Measurements from ENCODE around the gene ZNF521.
"Not testable (repeated sequence)": the region's sequence is repeated elsewhere in the genome, so short reads cannot be mapped to it uniquely, and the experiment has no call there.

Gene ZNF521

GRCh38 chr18:25067275-25068025 is 284.5 kb downstream of the ZNF521 start:
- no peak overlapping the region for H3K4me3 ChIP-seq (ENCODE audit: low read depth, low read length)
- no peak for DNase-seq (ENCODE audit: low read depth)

- no peak for DNase-seq (ENCODE audit: low read depth)
- H3K4me3 ChIP-seq (ENCODE audit: low read depth, low read length): no peak overlapping the region
These were observed 285.4 kb downstream of the ZNF521 start for GRCh38 chr18:25066516-25066915.

GRCh38 chr18:25062720-25063119 is 289.2 kb downstream of the ZNF521 start:
- no peak overlapping the region for H3K4me3 ChIP-seq (ENCODE audit: low read depth, low read length)
- DNase-seq (ENCODE audit: low read depth): no peak

GRCh38 chr18:25061395-25061794 is 290.6 kb downstream of the ZNF521 start:
- H3K4me3 ChIP-seq (ENCODE audit: low read depth, low read length): no peak overlapping the region
- no peak for DNase-seq (ENCODE audit: low read depth)

- no peak for DNase-seq (ENCODE audit: low read depth)
- H3K4me3 ChIP-seq (ENCODE audit: low read depth, low read length): no peak overlapping the region
These were observed 293.4 kb downstream of the ZNF521 start for GRCh38 chr18:25058521-25058920.

GRCh38 chr18:25057491-25058050 is 294.4 kb downstream of the ZNF521 start:
- no peak overlapping the region for H3K4me3 ChIP-seq (ENCODE audit: low read depth, low read length)
- DNase-seq (ENCODE audit: low read depth): no peak

GRCh38 chr18:25056429-25056828 is 295.5 kb downstream of the ZNF521 start:
- DNase-seq (ENCODE audit: low read depth): no peak
- no peak overlapping the region for H3K4me3 ChIP-seq (ENCODE audit: low read depth, low read length)

- H3K4me3 ChIP-seq (ENCODE audit: low read depth, low read length): no peak overlapping the region
- no peak for DNase-seq (ENCODE audit: low read depth)
These were observed 296.9 kb downstream of the ZNF521 start for GRCh38 chr18:25055076-25055475.

- no peak overlapping the region for H3K4me3 ChIP-seq (ENCODE audit: low read depth, low read length)
- DNase-seq (ENCODE audit: low read depth): no peak
These were observed 298.5 kb downstream of the ZNF521 start for GRCh38 chr18:25053466-25053865.

GRCh38 chr18:25052511-25052921 is 299.4 kb downstream of the ZNF521 start:
- no peak for DNase-seq (ENCODE audit: low read depth)
- H3K4me3 ChIP-seq (ENCODE audit: low read depth, low read length): no peak overlapping the region

GRCh38 chr18:25050605-25051004 is 301.4 kb downstream of the ZNF521 start:
- no peak for DNase-seq (ENCODE audit: low read depth)
- no peak overlapping the region for H3K4me3 ChIP-seq (ENCODE audit: low read depth, low read length)

GRCh38 chr18:25047983-25048382 is 304.0 kb downstream of the ZNF521 start:
- DNase-seq (ENCODE audit: low read depth): no peak
- H3K4me3 ChIP-seq (ENCODE audit: low read depth, low read length): no peak overlapping the region

GRCh38 chr18:25047421-25047820 is 304.5 kb downstream of the ZNF521 start:
- H3K4me3 ChIP-seq (ENCODE audit: low read depth, low read length): no peak overlapping the region
- DNase-seq (ENCODE audit: low read depth): no peak

GRCh38 chr18:25044694-25045093 is 307.3 kb downstream of the ZNF521 start:
- H3K4me3 ChIP-seq (ENCODE audit: low read depth, low read length): no peak overlapping the region
- no peak for DNase-seq (ENCODE audit: low read depth)

- no peak overlapping the region for H3K4me3 ChIP-seq (ENCODE audit: low read depth, low read length)
These were observed 308.9 kb downstream of the ZNF521 start for GRCh38 chr18:25043104-25043503.

GRCh38 chr18:25042641-25043051 is 309.3 kb downstream of the ZNF521 start:
- no peak for DNase-seq (ENCODE audit: low read depth)
- no peak overlapping the region for H3K4me3 ChIP-seq (ENCODE audit: low read depth, low read length)

More at GRCh38 chr18:25043104-25043503, 308.9 kb downstream of the ZNF521 start:
- DNase-seq (ENCODE audit: low read depth): no peak

GRCh38 chr18:25039781-25040180 is 312.2 kb downstream of the ZNF521 start:
- H3K4me3 ChIP-seq (ENCODE audit: low read depth, low read length): no peak overlapping the region
- DNase-seq (ENCODE audit: low read depth): no peak

- no peak for DNase-seq (ENCODE audit: low read depth)
- H3K4me3 ChIP-seq (ENCODE audit: low read depth, low read length): no peak overlapping the region
These were observed 313.7 kb downstream of the ZNF521 start for GRCh38 chr18:25038261-25038660.

GRCh38 chr18:25033747-25034471 is 318.1 kb downstream of the ZNF521 start:
- H3K4me3 ChIP-seq (ENCODE audit: low read depth, low read length): no peak overlapping the region
- no peak for DNase-seq (ENCODE audit: low read depth)

GRCh38 chr18:25033175-25033574 is 318.8 kb downstream of the ZNF521 start:
- H3K4me3 ChIP-seq (ENCODE audit: low read depth, low read length); DNase-seq (ENCODE audit: low read depth): not testable (repeated sequence)

GRCh38 chr18:25029802-25030201 is 322.2 kb downstream of the ZNF521 start:
- no peak overlapping the region for H3K4me3 ChIP-seq (ENCODE audit: low read depth, low read length)
- DNase-seq (ENCODE audit: low read depth): no peak

Data from skeletal muscle cell (primary cell).